Gastrocnemius medialis (tissue), 4 donors: ENCODE data around the gene CPED1. TPM values are rescaled to one million over a fixed set of nuclear protein-coding genes. Genes with fewer than 3 reads are reported as not detected.

ENCODE experiments used
- ATAC-seq, 2 donors: fragments of 150-250 bp; one replicate each; pipeline ENCODE4 v1.9.1; 2016
- DNase-seq, 2 donors: peaks; one replicate each; pipeline ENCODE4 v3.0.0-alpha.2; 2019
- H3K27ac ChIP-seq, 4 donors: fragments of 200-600 bp; sonication (generic); 1 replicate in 1 of 4; 2 replicates in 3 of 4; pipeline ENCODE4 v1.5.1; 2016 to 2018; ENCODE audit warnings: mild to moderate bottlenecking in 2 of 4, moderate library complexity in 1 of 4
- H3K27me3 ChIP-seq, 3 donors: fragments of 200-600 bp; sonication (generic) in 2 of 3; 1 replicate in 1 of 3; 2 replicates in 2 of 3; pipeline versions ENCODE4 v1.5.1 to v1.6.0; 2016 to 2019; ENCODE audit warnings: mild to moderate bottlenecking in 1 of 3, moderate library complexity in 1 of 3
- H3K36me3 ChIP-seq, 2 donors: fragments of 200-600 bp; sonication (generic) in 1 of 2; one replicate each; pipeline ENCODE4 v1.5.1; 2017 to 2018
- H3K4me1 ChIP-seq, 2 donors: fragments of 200-600 bp; sonication (generic) in 1 of 2; one replicate each; pipeline ENCODE4 v1.5.1; 2016 to 2017; ENCODE audit warnings: mild to moderate bottlenecking in 2 of 2
- H3K4me3 ChIP-seq, 4 donors: fragments of 200-600 bp; sonication (generic) in 3 of 4; 1 replicate in 1 of 4; 2 replicates in 3 of 4; pipeline ENCODE4 v1.5.1; 2016 to 2019; ENCODE audit warnings: mild to moderate bottlenecking in 2 of 4
- H3K9me3 ChIP-seq, 3 donors: fragments of 200-600 bp; sonication (generic) in 2 of 3; 1 replicate in 1 of 3; 2 replicates in 2 of 3; pipeline ENCODE4 v1.5.1; 2016 to 2019
- CTCF ChIP-seq, 5 experiments: fragments of 450-650 bp in 3 of 5; fragments of 200-600 bp in 2 of 5; sonication (generic) in 2 of 5; IDR thresholded peaks in 4 of 5; conservative IDR thresholded peaks in 1 of 5; 1 replicate in 4 of 5; 2 replicates in 1 of 5; pipeline ENCODE4 v1.5.1; 2016 to 2019; ENCODE audit warnings: antibody characterized with exemption in 5 of 5, mild to moderate bottlenecking in 3 of 5, moderate library complexity in 3 of 5
- POLR2A ChIP-seq, 2 donors: fragments of 450-650 bp; IDR thresholded peaks; one replicate each; pipeline ENCODE4 v1.6.1; 2017; ENCODE audit warnings: antibody characterized with exemption in 2 of 2, mild to moderate bottlenecking in 2 of 2, moderate library complexity in 2 of 2
- in situ Hi-C, 4 donors: fragments of 200-750 bp; cut with MboI; loops; one replicate each; pipeline versions ENCODE4 v1.15.0 to v1.8.0; 2017; ENCODE audit warnings: low sequenced_read_pairs in 4 of 4
- intact Hi-C: fragments of 100-400 bp; cut with DNase I; formaldehyde crosslinking; loops from one replicate; pipeline ENCODE4 v1.15.1; 2023; ENCODE audit warnings: low total_unique reads
- total RNA-seq, 4 donors: library from RNA; depleted of rRNA; stranded (reverse); fragments of >200 nt; gene quantifications; one replicate each; pipeline versions ENCODE4 v1.1.0 to v1.2.3, GENCODE V29; 2016

Gene CPED1
- total RNA-seq, 4 donors from 2014 or later, result 4.8 to 35.5 (median 34.1) TPM

GRCh38 chr7:121077165-121077630, 88.7 kb downstream of the CPED1 start:
- Histone ChIP-seq H3K4me1 (peaks cover 59 to 78% of the 10 kb centered on the region in 2 donors), H3K27ac (peak overlapping the region; percentile 54 to 90 (median 80)), H3K9me3 (no peaks in the 10 kb centered on the region), H3K36me3 (no peaks in the 10 kb centered on the region), H3K4me3 (no peak overlapping the region), H3K27me3 (no peaks in the 10 kb centered on the region)
- no peak for ATAC-seq
- TF ChIP-seq CTCF (IDR thresholded peaks at IDR 0.05 in 4 of 5, conservative IDR thresholded peaks at IDR 0.05 in 1 of 5), result no peak
- TF ChIP-seq POLR2A (IDR thresholded peaks at IDR 0.05), result no peak
- intact Hi-C loops, result no loop called here
- DNase-seq, result no peak
- in situ Hi-C loops, result loop anchor here in 1 of 4 donors (10.0 kb wide), 1 partner anchor 82 kb away; no protein-coding TSS in a partner anchor

GRCh38 chr7:121078701-121079227, 90.3 kb downstream of the CPED1 start:
- ATAC-seq (no peak), DNase-seq (no peak)
- no peak for TF ChIP-seq CTCF (IDR thresholded peaks at IDR 0.05 in 4 of 5, conservative IDR thresholded peaks at IDR 0.05 in 1 of 5)
- Histone ChIP-seq H3K9me3 (no peaks in the 10 kb centered on the region), H3K4me1 (peaks cover 67 to 79% of the 10 kb centered on the region in 2 donors), H3K27ac (peak overlapping the region; percentile 76 to 90 (median 80)), H3K36me3 (no peaks in the 10 kb centered on the region), H3K4me3 (no peak overlapping the region), H3K27me3 (no peaks in the 10 kb centered on the region)
- in situ Hi-C loops, result loop anchor here in 1 of 4 donors (10.0 kb wide), 1 partner anchor 84 kb away; no protein-coding TSS in a partner anchor
- intact Hi-C loops, result no loop called here

- TF ChIP-seq CTCF (IDR thresholded peaks at IDR 0.05 in 4 of 5, conservative IDR thresholded peaks at IDR 0.05 in 1 of 5) (peak in 2 of 5 experiments; percentile 14), POLR2A (IDR thresholded peaks at IDR 0.05) (no peak)
- intact Hi-C loops (no loop called here), in situ Hi-C loops (loop anchor here (5.0 to 10.0 kb wide), 3 partner anchors 85 to 92 kb away; partner anchors contain the start of gene CPED1 (in 2 of the 4))
- no peaks in the 10 kb centered on the region for H3K36me3 ChIP-seq
- peaks cover 70 to 79% of the 10 kb centered on the region in 2 donors for H3K4me1 ChIP-seq
- ATAC-seq (no peak), DNase-seq (no peak)
- peak overlapping the region; percentile 76 to 90 (median 80) for H3K27ac ChIP-seq
- no peaks in the 10 kb centered on the region for H3K27me3 ChIP-seq
- no peak overlapping the region for H3K4me3 ChIP-seq
- H3K9me3 ChIP-seq, result no peaks in the 10 kb centered on the region
Measured at GRCh38 chr7:121079425-121080169, 91.1 kb downstream of the CPED1 start.

GRCh38 chr7:121080257-121080912, 91.9 kb downstream of the CPED1 start:
- Histone ChIP-seq H3K27ac (peak overlapping the region; percentile 69 to 90 (median 80)), H3K36me3 (no peaks in the 10 kb centered on the region), H3K4me3 (no peak overlapping the region), H3K4me1 (peaks cover 78 to 82% of the 10 kb centered on the region in 2 donors), H3K9me3 (no peaks in the 10 kb centered on the region), H3K27me3 (no peaks in the 10 kb centered on the region)
- DNase-seq, result no peak
- intact Hi-C loops (no loop called here), in situ Hi-C loops (loop anchor here in 3 of 4 donors (5.0 kb wide), 2 partner anchors 88 to 93 kb away; partner anchors contain the start of gene CPED1 (in 2 of the 3))
- no peak for TF ChIP-seq POLR2A (IDR thresholded peaks at IDR 0.05)
- no peak for TF ChIP-seq CTCF (IDR thresholded peaks at IDR 0.05 in 4 of 5, conservative IDR thresholded peaks at IDR 0.05 in 1 of 5)
- no peak for ATAC-seq
